22Rv1 (cell line): ENCODE data around the gene ACOT11.

ENCODE experiments used
- H3K27ac ChIP-seq: fragments of 450-650 bp; 2 replicates; pipeline ENCODE4 v1.5.1; 2017
- CTCF ChIP-seq: fragments of 450-650 bp; IDR thresholded peaks from 2 replicates; pipeline ENCODE4 v1.5.1; 2017; ENCODE audit warnings: mild to moderate bottlenecking
- ZFX ChIP-seq: fragments of 450-650 bp; IDR thresholded peaks from 2 replicates; pipeline ENCODE4 v1.6.1; 2017; ENCODE audit warnings: antibody characterized with exemption, borderline replicate concordance

The ACOT11 gene

GRCh38 chr1:54547601-54548388, at the start of gene ACOT11:
Gene ACOT11 (plus strand): TSS chr1:54548228. CDS start chr1:54548310, 82 bp downstream.
- TF ChIP-seq CTCF (peak; percentile 28), ZFX (no peak)
- H3K27ac ChIP-seq, result no peak within 1 kb of the TSS

- TF ChIP-seq ZFX, result no peak
- no peak for TF ChIP-seq CTCF
- no peak overlapping the region for H3K27ac ChIP-seq
Observed at GRCh38 chr1:54498383-54499096, 49.5 kb upstream of the ACOT11 start.

DNA sequence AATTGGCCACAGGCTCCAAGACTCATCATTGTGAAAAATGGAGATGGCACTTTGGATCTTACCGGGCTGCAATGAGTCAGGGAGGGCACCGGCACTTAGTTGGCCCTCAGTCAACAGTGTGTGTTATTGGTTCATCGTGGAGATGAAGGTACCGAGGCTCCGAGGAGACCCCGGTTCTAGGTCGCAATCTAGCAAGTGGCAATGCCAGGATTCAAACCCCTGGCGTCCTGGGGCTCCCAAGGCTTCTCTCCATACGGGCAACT, 49.0 kb upstream of the ACOT11 start:
- no peak overlapping the region for H3K27ac ChIP-seq
- TF ChIP-seq CTCF (no peak), ZFX (no peak)

DNA sequence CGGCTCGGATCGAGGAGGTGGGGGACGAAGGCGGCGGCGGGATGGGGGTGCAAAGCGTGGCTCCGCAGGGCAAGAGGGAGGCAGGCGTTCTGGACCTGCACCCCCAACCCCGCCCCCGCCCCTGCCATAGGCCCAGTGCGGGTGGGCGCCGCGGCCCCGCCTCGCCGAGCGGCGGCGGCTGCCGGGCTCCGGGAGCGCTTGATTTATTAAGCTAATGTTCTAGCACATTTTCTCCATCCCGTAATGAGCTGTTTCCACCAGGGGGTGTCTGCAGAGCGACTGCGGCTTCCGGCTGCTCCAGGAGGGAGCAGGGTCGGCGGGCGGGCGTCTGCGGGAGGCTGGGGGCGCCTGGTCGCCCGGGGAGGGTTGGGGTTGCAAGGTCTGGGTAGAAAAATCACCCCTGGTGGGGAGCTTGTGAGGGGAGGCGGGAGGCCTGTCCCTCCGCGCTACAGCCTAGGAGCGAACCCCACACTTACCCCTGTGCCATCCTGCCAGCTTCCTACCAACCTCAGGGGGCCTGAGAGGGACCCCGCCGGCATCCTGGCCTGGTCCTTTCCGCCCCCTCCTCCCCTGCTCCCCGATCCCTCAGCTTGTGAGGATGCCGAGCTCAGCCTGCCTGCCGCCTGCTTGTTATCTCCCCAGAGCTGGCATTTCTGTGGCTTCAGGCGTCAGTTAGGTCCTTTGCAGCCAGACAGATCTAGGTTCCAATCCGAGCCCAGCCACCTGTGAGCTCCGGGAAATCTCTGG, 48.5 kb upstream of the ACOT11 start:
- peak; percentile 74 for TF ChIP-seq CTCF
- TF ChIP-seq ZFX, result no peak
- no peak overlapping the region for H3K27ac ChIP-seq

GRCh38 chr1:54500107-54500431, 48.0 kb upstream of the ACOT11 start:
- TF ChIP-seq ZFX (no peak), CTCF (no peak)
- H3K27ac ChIP-seq, result no peak overlapping the region

GRCh38 chr1:54501849-54502248, 46.2 kb upstream of the ACOT11 start:
- TF ChIP-seq CTCF, result no peak
- no peak for TF ChIP-seq ZFX
- no peak overlapping the region for H3K27ac ChIP-seq

- no peak overlapping the region for H3K27ac ChIP-seq
- TF ChIP-seq CTCF (no peak), ZFX (no peak)
Observed at GRCh38 chr1:54502342-54502741, 45.7 kb upstream of the ACOT11 start.
